CD4-positive, alpha-beta T cell (primary cell): ENCODE results near the gene IKBKE. TPM values are rescaled to one million over a fixed set of nuclear protein-coding genes. Genes with fewer than 3 reads are reported as not detected.

Experiments used
- ATAC-seq: fragments of 200-7000 bp; cut with Tn5 transposase; one replicate; pipeline ENCODE4 v1.10.0; 2022; ENCODE audit warnings: mild to moderate bottlenecking; ENCODE audit not compliant: poor library complexity
- CTCF ChIA-PET: fragments of 350-600 bp; sonication (Branson Sonifier 250); formaldehyde crosslinking; loops from one replicate; lab custom pipeline; 2021; ENCODE audit warnings: antibody characterized with exemption, inconsistent platforms; lab: Charles Lee
- POLR2A ChIA-PET: fragments of 350-600 bp; sonication (Branson Sonifier 250); formaldehyde crosslinking; loops from one replicate; lab custom pipeline; 2021; ENCODE audit warnings: antibody characterized with exemption, inconsistent platforms; lab: Charles Lee
- DNase-seq, 14 experiments: peaks; one replicate each; pipeline ENCODE4 v3.0.0-alpha.2; 2013 to 2020; ENCODE audit warnings: mixed read lengths in 2 of 14
- H3K27ac ChIP-seq, 2 donors: one replicate each; pipeline versions ENCODE4 v1.5.1 to v1.7.0; 2013; ENCODE audit warnings: low read length in 2 of 2, low read depth in 1 of 2, mild to moderate bottlenecking in 1 of 2
- H3K27me3 ChIP-seq, 2 experiments: 1 replicate in 1 of 2; 2 replicates in 1 of 2; pipeline versions ENCODE4 v1.6.1 to v1.7.0; 2013; ENCODE audit warnings: low read length in 2 of 2, control low read depth in 1 of 2, mild to moderate bottlenecking in 1 of 2, moderate library complexity in 1 of 2; ENCODE audit not compliant: insufficient read depth in 2 of 2, control insufficient read depth in 1 of 2
- H3K36me3 ChIP-seq: one replicate; pipeline ENCODE4 v1.6.1; 2013; ENCODE audit warnings: low read length, control low read depth; ENCODE audit not compliant: insufficient read depth
- H3K4me1 ChIP-seq: one replicate; pipeline ENCODE4 v1.6.1; 2013; ENCODE audit warnings: low read length, control low read depth; ENCODE audit not compliant: insufficient read depth
- H3K4me3 ChIP-seq: one replicate; pipeline ENCODE4 v1.5.1; 2013; ENCODE audit warnings: mild to moderate bottlenecking, low read length, moderate library complexity
- H3K9me3 ChIP-seq, 2 experiments: 1 replicate in 1 of 2; 2 replicates in 1 of 2; pipeline versions ENCODE4 v1.6.1 to v1.7.0; 2013; ENCODE audit warnings: low read length in 2 of 2, mild to moderate bottlenecking in 2 of 2, control low read depth in 1 of 2, moderate library complexity in 1 of 2; ENCODE audit not compliant: control insufficient read depth in 1 of 2, insufficient read depth in 1 of 2
- H3K27ac Mint-ChIP-seq: one replicate; pipeline ENCODE4 v1.8.0; 2020; ENCODE audit warnings: mixed read lengths
- H3K27me3 Mint-ChIP-seq: one replicate; pipeline ENCODE4 v1.8.0; 2021; ENCODE audit warnings: mixed read lengths
- H3K36me3 Mint-ChIP-seq: one replicate; pipeline ENCODE4 v1.8.0; 2021; ENCODE audit warnings: low read depth, mixed read lengths
- H3K4me1 Mint-ChIP-seq: one replicate; pipeline ENCODE4 v1.8.0; 2021; ENCODE audit warnings: low read depth, mixed read lengths
- H3K4me3 Mint-ChIP-seq: one replicate; pipeline ENCODE4 v1.8.0; 2020; ENCODE audit warnings: mild to moderate bottlenecking, mixed read lengths
- H3K9me3 Mint-ChIP-seq: one replicate; pipeline ENCODE4 v1.8.0; 2020; ENCODE audit warnings: mixed read lengths
- intact Hi-C, 2 experiments: fragments of 100-400 bp; cut with DNase I in 1 of 2; cut with micrococcal nuclease in 1 of 2; formaldehyde crosslinking; loops; one replicate each; pipeline versions ENCODE4 v1.15.1 to v1.9.0; 2023 to 2025; cut with DNase I, micrococcal nuclease
- total RNA-seq, 174 experiments: library from RNA in 2 of 174; stranded (reverse) in 2 of 174; gene quantifications; one replicate each; pipeline ENCODE4 v1.2.3 and lab custom pipeline; 2021 to 2026
- TF ChIP-seq, protein P1 (sequence below): fragments of 200-600 bp; IDR thresholded peaks from one replicate; pipeline ENCODE4 v1.8.0; 2022; ENCODE audit warnings: antibody characterized with exemption, mild to moderate bottlenecking

IKBKE gene
- total RNA-seq, 2 experiments from 2014 or later: 27.9 to 29.8 TPM

DNA sequence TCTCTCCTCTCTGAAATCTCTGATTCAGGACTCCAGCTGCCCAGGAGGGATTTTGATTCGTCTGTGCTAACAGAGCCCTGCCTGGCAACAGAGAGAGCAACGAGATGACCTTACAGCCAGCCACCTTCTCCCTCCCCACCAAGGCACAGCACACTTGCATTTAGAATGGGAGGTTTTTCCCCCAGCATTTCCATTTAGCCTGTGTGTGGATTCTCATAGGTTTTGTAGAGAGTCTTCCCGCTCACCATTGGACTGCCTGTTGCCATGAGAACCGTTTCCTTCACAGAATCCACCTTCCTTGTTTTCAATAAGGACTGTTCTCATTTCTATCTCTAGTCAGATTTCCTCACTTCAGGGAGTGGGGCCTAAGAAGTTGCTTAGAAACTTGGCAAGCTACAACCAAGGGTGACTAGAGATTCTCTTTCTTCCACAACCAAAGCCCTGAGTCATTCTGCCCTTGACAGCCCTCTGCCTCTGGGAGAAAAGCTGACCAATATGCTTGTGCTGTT, 5.8 kb upstream of the IKBKE start:
- H3K9me3 Mint-ChIP-seq: no peaks in the 10 kb centered on the region
- no peaks in the 10 kb centered on the region for H3K27me3 ChIP-seq
- peaks cover 42% of the 10 kb centered on the region for H3K4me1 ChIP-seq
- peaks cover 43% of the 10 kb centered on the region for H3K4me1 Mint-ChIP-seq
- no peaks in the 10 kb centered on the region for H3K9me3 ChIP-seq
- ATAC-seq (no peak), DNase-seq (peak in 3 of 14 experiments; percentile 8 to 40 (median 39))
- peak overlapping the region in 1 of 2 donors; percentile 13 for H3K27ac ChIP-seq
- H3K27me3 Mint-ChIP-seq: no peaks in the 10 kb centered on the region
- H3K36me3 ChIP-seq: no peaks in the 10 kb centered on the region
- peak overlapping the region; percentile 61 for H3K27ac Mint-ChIP-seq
- H3K36me3 Mint-ChIP-seq: no peaks in the 10 kb centered on the region
- ChIA-PET POLR2A (no interaction called here), CTCF (interaction anchor here (2.8 kb wide), 1 partner anchor 15 kb away, joined by 11 read pairs; no protein-coding TSS in a partner anchor)
- H3K4me3 ChIP-seq: no peak overlapping the region
- TF ChIP-seq, protein P1, sequence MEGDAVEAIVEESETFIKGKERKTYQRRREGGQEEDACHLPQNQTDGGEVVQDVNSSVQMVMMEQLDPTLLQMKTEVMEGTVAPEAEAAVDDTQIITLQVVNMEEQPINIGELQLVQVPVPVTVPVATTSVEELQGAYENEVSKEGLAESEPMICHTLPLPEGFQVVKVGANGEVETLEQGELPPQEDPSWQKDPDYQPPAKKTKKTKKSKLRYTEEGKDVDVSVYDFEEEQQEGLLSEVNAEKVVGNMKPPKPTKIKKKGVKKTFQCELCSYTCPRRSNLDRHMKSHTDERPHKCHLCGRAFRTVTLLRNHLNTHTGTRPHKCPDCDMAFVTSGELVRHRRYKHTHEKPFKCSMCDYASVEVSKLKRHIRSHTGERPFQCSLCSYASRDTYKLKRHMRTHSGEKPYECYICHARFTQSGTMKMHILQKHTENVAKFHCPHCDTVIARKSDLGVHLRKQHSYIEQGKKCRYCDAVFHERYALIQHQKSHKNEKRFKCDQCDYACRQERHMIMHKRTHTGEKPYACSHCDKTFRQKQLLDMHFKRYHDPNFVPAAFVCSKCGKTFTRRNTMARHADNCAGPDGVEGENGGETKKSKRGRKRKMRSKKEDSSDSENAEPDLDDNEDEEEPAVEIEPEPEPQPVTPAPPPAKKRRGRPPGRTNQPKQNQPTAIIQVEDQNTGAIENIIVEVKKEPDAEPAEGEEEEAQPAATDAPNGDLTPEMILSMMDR: no peak
- intact Hi-C loops: no loop called here
- no peak overlapping the region for H3K4me3 Mint-ChIP-seq

GRCh38 chr1:206465951-206466350, 4.3 kb upstream of the IKBKE start:
- Mint-ChIP-seq H3K4me1 (peaks cover 56% of the 10 kb centered on the region), H3K4me3 (peak overlapping the region; percentile 73), H3K27ac (peak overlapping the region; percentile 61), H3K27me3 (no peaks in the 10 kb centered on the region), H3K36me3 (peaks cover 10% of the 10 kb centered on the region), H3K9me3 (no peaks in the 10 kb centered on the region)
- DNase-seq (peak in 2 of 14 experiments; percentile 26 to 57), ATAC-seq (no peak)
- no peaks in the 10 kb centered on the region for H3K36me3 ChIP-seq
- no peaks in the 10 kb centered on the region for H3K27me3 ChIP-seq
- no peaks in the 10 kb centered on the region for H3K9me3 ChIP-seq
- ChIA-PET POLR2A (interaction anchor here (1.0 to 1.7 kb wide), 2 partner anchors 13 to 42 kb away, joined by 3 read pairs; partner anchors contain the start of gene RASSF5), CTCF (interaction anchor here (1.1 to 2.8 kb wide), 2 partner anchors 13 to 146 kb away, joined by 4 to 11 read pairs; partner anchors contain the start of gene EIF2D)
- no peak overlapping the region for H3K27ac ChIP-seq
- TF ChIP-seq, protein P1: no peak
- H3K4me3 ChIP-seq: no peak overlapping the region
- H3K4me1 ChIP-seq: peaks cover 52% of the 10 kb centered on the region
- intact Hi-C loops: no loop called here

GRCh38 chr1:206466840-206467649, 3.2 kb upstream of the IKBKE start:
- Histone ChIP-seq H3K27me3 (no peaks in the 10 kb centered on the region), H3K4me3 (no peak overlapping the region), H3K36me3 (no peaks in the 10 kb centered on the region), H3K9me3 (no peaks in the 10 kb centered on the region), H3K27ac (peak overlapping the region; percentile 18 to 51), H3K4me1 (peaks cover 63% of the 10 kb centered on the region)
- ATAC-seq: no peak
- TF ChIP-seq, protein P1: no peak
- ChIA-PET POLR2A (no interaction called here), CTCF (interaction anchor here (1.1 kb wide), 1 partner anchor 12 kb away, joined by 4 read pairs; no protein-coding TSS in a partner anchor)
- H3K27ac Mint-ChIP-seq: peak overlapping the region; percentile 61
- peak in 5 of 14 experiments; percentile 19 to 47 (median 42) for DNase-seq
- intact Hi-C loops: no loop called here
- peaks cover 20% of the 10 kb centered on the region for H3K36me3 Mint-ChIP-seq
- H3K27me3 Mint-ChIP-seq: no peaks in the 10 kb centered on the region
- H3K4me1 Mint-ChIP-seq: peaks cover 63% of the 10 kb centered on the region
- peak overlapping the region; percentile 88 for H3K4me3 Mint-ChIP-seq
- H3K9me3 Mint-ChIP-seq: no peaks in the 10 kb centered on the region
